ENCODE data around the gene SERPINB6. TPM values are rescaled to one million over a fixed set of nuclear protein-coding genes. Genes with fewer than 3 reads are reported as not detected.

The SERPINB6 gene
- total RNA-seq, 1 experiment from 2014 or later: 60.9 TPM

DNA sequence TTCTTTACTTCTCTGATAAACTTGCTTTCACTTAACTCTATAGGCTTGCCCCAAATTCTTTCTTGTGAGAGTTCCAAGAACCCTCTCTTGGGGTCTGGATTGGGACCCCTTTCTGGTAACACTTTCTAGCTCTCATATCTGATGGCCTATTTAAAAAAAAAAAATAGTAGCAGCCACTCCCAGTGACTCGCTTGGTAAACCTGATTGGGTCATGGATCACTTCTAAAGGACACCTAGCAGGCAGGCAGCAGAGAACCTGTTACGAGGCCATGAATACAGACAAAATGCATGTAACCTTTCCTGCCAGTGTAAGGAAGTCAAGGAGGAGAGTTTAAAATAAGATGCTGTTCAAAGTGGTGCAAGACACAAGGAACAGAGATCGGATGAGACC lies 9.1 kb upstream of the SERPINB6 start:
- TF ChIP-seq CTCF (IDR thresholded peaks at IDR 0.05; ENCODE audit: unreplicated experiment): no peak
- Mint-ChIP-seq H3K27ac (ENCODE audit: unreplicated experiment) (no peak overlapping the region), H3K4me1 (ENCODE audit: low read depth, unreplicated experiment) (peaks cover 56% of the 10 kb centered on the region), H3K4me3 (ENCODE audit: low read depth, unreplicated experiment) (no peak overlapping the region), H3K9me3 (ENCODE audit: low read depth, unreplicated experiment) (no peaks in the 10 kb centered on the region), H3K36me3 (ENCODE audit: insufficient read depth, unreplicated experiment) (no peaks in the 10 kb centered on the region), H3K27me3 (ENCODE audit: unreplicated experiment) (no peaks in the 10 kb centered on the region)
- no TSS peak for BruUV-seq (replicated peaks)
- no peak for DNase-seq
- CTCF ChIA-PET: interaction anchor here (1.0 to 1.3 kb wide), 3 partner anchors 9 to 28 kb away, joined by 3 read pairs; no protein-coding TSS in a partner anchor
- intact Hi-C loops (cut with micrococcal nuclease; ENCODE audit: unreplicated experiment): no loop called here

DNA sequence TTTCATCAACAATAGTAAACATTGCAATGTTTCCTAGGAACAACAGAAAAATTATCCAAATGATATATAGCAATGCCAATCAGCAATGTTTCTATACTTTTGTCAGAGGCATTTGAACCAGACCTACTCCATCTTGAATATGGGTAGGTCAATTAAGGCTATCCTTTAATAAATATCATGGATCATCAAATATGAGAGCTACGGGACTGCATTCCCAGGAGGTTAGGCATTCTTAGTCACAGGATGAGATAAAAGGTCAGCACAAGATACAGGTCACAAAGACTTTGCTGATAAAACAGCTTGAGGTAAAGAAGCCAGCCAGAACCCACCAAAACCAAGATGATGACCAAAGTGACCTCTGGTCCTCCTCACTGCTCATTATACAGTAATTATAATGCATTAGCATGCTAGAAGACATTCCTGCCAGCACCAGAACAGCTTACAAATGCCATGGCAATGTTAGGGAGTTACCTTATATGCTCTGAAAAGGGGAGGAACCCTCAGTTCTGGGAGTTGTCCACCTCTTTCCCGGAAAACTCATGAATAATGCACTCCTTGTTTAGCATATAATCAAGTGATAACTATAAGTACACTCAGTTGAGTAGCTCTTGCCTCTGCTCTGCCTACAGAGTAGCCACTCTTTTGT lies 8.6 kb upstream of the SERPINB6 start:
- H3K27me3 Mint-ChIP-seq (ENCODE audit: unreplicated experiment): no peaks in the 10 kb centered on the region
- H3K4me1 Mint-ChIP-seq (ENCODE audit: low read depth, unreplicated experiment): peaks cover 52% of the 10 kb centered on the region
- intact Hi-C loops (cut with micrococcal nuclease; ENCODE audit: unreplicated experiment): no loop called here
- H3K9me3 Mint-ChIP-seq (ENCODE audit: low read depth, unreplicated experiment): no peaks in the 10 kb centered on the region
- TF ChIP-seq CTCF (IDR thresholded peaks at IDR 0.05; ENCODE audit: unreplicated experiment): no peak
- no peaks in the 10 kb centered on the region for H3K36me3 Mint-ChIP-seq (ENCODE audit: insufficient read depth, unreplicated experiment)
- no peak overlapping the region for H3K4me3 Mint-ChIP-seq (ENCODE audit: low read depth, unreplicated experiment)
- CTCF ChIA-PET: interaction anchor here (1.0 to 1.3 kb wide), 3 partner anchors 10 to 27 kb away, joined by 3 read pairs; no protein-coding TSS in a partner anchor
- no peak for DNase-seq
- no peak overlapping the region for H3K27ac Mint-ChIP-seq (ENCODE audit: unreplicated experiment)
- no TSS peak for BruUV-seq (replicated peaks)

DNA sequence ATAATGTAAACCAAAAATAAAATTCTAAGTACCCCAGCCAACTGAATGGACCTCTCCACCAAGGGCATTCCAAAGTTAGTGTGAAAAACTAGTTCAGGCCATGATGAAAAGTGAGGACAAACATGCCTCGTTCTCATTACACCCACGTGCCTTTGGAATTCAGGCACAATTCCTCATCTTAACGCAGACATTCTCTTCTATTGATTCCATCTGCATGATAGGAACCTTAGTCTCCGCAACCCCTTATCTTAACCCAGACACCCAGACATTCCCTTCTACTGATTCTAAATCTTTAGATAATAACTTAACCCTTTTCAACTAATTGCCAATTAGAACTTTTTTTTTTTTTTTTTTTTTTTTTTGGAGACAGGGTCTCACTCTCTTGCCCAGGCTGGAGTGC lies 7.6 kb upstream of the SERPINB6 start:
- H3K36me3 Mint-ChIP-seq (ENCODE audit: insufficient read depth, unreplicated experiment): no peaks in the 10 kb centered on the region
- no TSS peak for BruUV-seq (replicated peaks)
- no peak overlapping the region for H3K4me3 Mint-ChIP-seq (ENCODE audit: low read depth, unreplicated experiment)
- peaks cover 48% of the 10 kb centered on the region for H3K4me1 Mint-ChIP-seq (ENCODE audit: low read depth, unreplicated experiment)
- H3K27me3 Mint-ChIP-seq (ENCODE audit: unreplicated experiment): no peaks in the 10 kb centered on the region
- no peak overlapping the region for H3K27ac Mint-ChIP-seq (ENCODE audit: unreplicated experiment)
- CTCF ChIA-PET: no interaction called here
- DNase-seq: no peak
- TF ChIP-seq CTCF (IDR thresholded peaks at IDR 0.05; ENCODE audit: unreplicated experiment): no peak
- H3K9me3 Mint-ChIP-seq (ENCODE audit: low read depth, unreplicated experiment): no peaks in the 10 kb centered on the region
- intact Hi-C loops (cut with micrococcal nuclease; ENCODE audit: unreplicated experiment): no loop called here

- intact Hi-C loops (cut with micrococcal nuclease; ENCODE audit: unreplicated experiment): no loop called here
- DNase-seq: no peak
- Mint-ChIP-seq H3K4me1 (ENCODE audit: low read depth, unreplicated experiment) (peaks cover 38% of the 10 kb centered on the region), H3K27me3 (ENCODE audit: unreplicated experiment) (no peaks in the 10 kb centered on the region), H3K4me3 (ENCODE audit: low read depth, unreplicated experiment) (no peak overlapping the region), H3K9me3 (ENCODE audit: low read depth, unreplicated experiment) (no peaks in the 10 kb centered on the region), H3K27ac (ENCODE audit: unreplicated experiment) (no peak overlapping the region), H3K36me3 (ENCODE audit: insufficient read depth, unreplicated experiment) (no peaks in the 10 kb centered on the region)
- TF ChIP-seq CTCF (IDR thresholded peaks at IDR 0.05; ENCODE audit: unreplicated experiment): no peak
- BruUV-seq (replicated peaks): no TSS peak
- CTCF ChIA-PET: no interaction called here
Measured at GRCh38 chr6:2977799-2978590, 6.6 kb upstream of the SERPINB6 start.
